ENCODE data around the gene ZCCHC14. TPM values are rescaled to one million over a fixed set of nuclear protein-coding genes. Genes with fewer than 3 reads are reported as not detected.

ZCCHC14 gene
- total and polyA plus RNA-seq, 2 of the 13 experiments (the other 11 are each of a cell fraction or from before 2014, with no cell fraction given) = 12.4 to 12.5 TPM

DNA sequence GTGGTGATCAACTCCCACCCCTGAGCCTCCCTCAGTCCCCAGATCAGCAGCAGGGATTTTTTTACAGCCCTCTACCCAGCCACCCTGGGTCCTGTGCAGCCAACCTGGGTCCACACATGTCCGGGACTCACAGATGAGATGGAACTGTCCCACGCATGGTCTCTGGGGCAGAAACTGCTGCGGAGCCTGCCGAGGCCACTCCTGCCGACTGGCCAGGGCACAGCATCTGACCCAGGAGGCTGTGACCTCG is 48.0 kb upstream of the ZCCHC14 start:
- ChIA-PET POLR2A (no interaction called here), CTCF (ENCODE audit: low intra/inter-chr PET ratio, low total read pairs) (no interaction called here)
- intact Hi-C loops (cut with micrococcal nuclease; ENCODE audit: unreplicated experiment) = no loop called here
- no peak overlapping the region for H2AFZ ChIP-seq (ENCODE audit: low read length)
- no peak for TF ChIP-seq GFI1 (CRISPR knock-in tag; IDR thresholded peaks at IDR 0.05; ENCODE audit: borderline replicate concordance)
- TF ChIP-seq, protein P1, sequence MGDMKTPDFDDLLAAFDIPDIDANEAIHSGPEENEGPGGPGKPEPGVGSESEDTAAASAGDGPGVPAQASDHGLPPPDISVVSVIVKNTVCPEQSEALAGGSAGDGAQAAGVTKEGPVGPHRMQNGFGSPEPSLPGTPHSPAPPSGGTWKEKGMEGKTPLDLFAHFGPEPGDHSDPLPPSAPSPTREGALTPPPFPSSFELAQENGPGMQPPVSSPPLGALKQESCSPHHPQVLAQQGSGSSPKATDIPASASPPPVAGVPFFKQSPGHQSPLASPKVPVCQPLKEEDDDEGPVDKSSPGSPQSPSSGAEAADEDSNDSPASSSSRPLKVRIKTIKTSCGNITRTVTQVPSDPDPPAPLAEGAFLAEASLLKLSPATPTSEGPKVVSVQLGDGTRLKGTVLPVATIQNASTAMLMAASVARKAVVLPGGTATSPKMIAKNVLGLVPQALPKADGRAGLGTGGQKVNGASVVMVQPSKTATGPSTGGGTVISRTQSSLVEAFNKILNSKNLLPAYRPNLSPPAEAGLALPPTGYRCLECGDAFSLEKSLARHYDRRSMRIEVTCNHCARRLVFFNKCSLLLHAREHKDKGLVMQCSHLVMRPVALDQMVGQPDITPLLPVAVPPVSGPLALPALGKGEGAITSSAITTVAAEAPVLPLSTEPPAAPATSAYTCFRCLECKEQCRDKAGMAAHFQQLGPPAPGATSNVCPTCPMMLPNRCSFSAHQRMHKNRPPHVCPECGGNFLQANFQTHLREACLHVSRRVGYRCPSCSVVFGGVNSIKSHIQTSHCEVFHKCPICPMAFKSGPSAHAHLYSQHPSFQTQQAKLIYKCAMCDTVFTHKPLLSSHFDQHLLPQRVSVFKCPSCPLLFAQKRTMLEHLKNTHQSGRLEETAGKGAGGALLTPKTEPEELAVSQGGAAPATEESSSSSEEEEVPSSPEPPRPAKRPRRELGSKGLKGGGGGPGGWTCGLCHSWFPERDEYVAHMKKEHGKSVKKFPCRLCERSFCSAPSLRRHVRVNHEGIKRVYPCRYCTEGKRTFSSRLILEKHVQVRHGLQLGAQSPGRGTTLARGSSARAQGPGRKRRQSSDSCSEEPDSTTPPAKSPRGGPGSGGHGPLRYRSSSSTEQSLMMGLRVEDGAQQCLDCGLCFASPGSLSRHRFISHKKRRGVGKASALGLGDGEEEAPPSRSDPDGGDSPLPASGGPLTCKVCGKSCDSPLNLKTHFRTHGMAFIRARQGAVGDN (CRISPR knock-in tag; IDR thresholded peaks at IDR 0.05) = 0 out of 2 replicates have a peak, but pooled peaks have one; percentile 13
- 0 out of 2 replicates have a peak, but pooled peaks have one; percentile 56 for TF ChIP-seq HNRNPL (IDR thresholded peaks at IDR 0.05; ENCODE audit: low read depth, low read length)
- TF ChIP-seq, protein P2, sequence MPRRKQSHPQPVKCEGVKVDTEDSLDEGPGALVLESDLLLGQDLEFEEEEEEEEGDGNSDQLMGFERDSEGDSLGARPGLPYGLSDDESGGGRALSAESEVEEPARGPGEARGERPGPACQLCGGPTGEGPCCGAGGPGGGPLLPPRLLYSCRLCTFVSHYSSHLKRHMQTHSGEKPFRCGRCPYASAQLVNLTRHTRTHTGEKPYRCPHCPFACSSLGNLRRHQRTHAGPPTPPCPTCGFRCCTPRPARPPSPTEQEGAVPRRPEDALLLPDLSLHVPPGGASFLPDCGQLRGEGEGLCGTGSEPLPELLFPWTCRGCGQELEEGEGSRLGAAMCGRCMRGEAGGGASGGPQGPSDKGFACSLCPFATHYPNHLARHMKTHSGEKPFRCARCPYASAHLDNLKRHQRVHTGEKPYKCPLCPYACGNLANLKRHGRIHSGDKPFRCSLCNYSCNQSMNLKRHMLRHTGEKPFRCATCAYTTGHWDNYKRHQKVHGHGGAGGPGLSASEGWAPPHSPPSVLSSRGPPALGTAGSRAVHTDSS (CRISPR knock-in tag; conservative IDR thresholded peaks at IDR 0.05) = no peak
- no peak overlapping the region for H3K9ac ChIP-seq (ENCODE audit: insufficient read depth, low read depth, low read length)
- no peaks in the 10 kb centered on the region for H3K36me3 ChIP-seq (replicated peaks in 1 of 2; ENCODE audit: control insufficient read depth in 1 of 2, insufficient read depth in 2 of 2, low read length in 2 of 2)
- ATAC-seq (no peak), FAIRE-seq (no peak), DNase-seq (ENCODE audit: low spot score) (no peak)
- H3K4me3 ChIP-seq (replicated peaks in 1 of 3; ENCODE audit: insufficient read depth in 1 of 3, low read depth in 2 of 3, low read length in 3 of 3) = no peak overlapping the region; a peak in 1 of 6 replicates
- peak overlapping the region; percentile 86; the same call in 1 of the 2 replicates for H3K4me2 ChIP-seq (ENCODE audit: low read depth, low read length)
- peaks cover 83% of the 10 kb centered on the region for H3K4me1 ChIP-seq (ENCODE audit: insufficient read depth, low read length)
- WGBS (ENCODE audit: low lambda C conversion rate) = 67% methylated on average over 5 of the region's 6 CpGs
- no peaks in the 10 kb centered on the region for H3K79me2 ChIP-seq (ENCODE audit: insufficient read depth, low read length)
- no peak overlapping the region for H3K27ac ChIP-seq (ENCODE audit: extremely low read length, insufficient read depth, low read length)
- H3K27me3 ChIP-seq (ENCODE audit: control insufficient read depth in 1 of 2, insufficient read depth in 2 of 2, low read length in 2 of 2) = peaks cover 7 to 56% of the 10 kb centered on the region in 2 experiments
- H4K20me1 ChIP-seq (ENCODE audit: insufficient read depth, low read length) = no peaks in the 10 kb centered on the region
- peaks cover 3% of the 10 kb centered on the region for H3K9me3 ChIP-seq (ENCODE audit: low read length)
- in situ Hi-C loops (cut with HindIII; ENCODE audit: extremely low pct_ligation_motif_present, low pct_unique_long_range_greater_than_20kb) = loop anchor here (5.0 kb wide), 1 partner anchor 49 kb away; the partner anchor contains the start of gene ZCCHC14
- BruUV-seq (replicated peaks) = no TSS peak

All from HepG2 (cell line).